Esophagus squamous epithelium (tissue), 5 donors: ENCODE measurements around the gene MICAL3. TPM values are rescaled to one million over a fixed set of nuclear protein-coding genes. Genes with fewer than 3 reads are reported as not detected.
"Not testable (repeated sequence)": the region's sequence is repeated elsewhere in the genome, so short reads cannot be mapped to it uniquely, and the experiment has no call there.

ENCODE experiments used
- DNase-seq: peaks from one replicate; lab custom pipeline; 2025; lab: John Stamatoyannopoulos, UW
- H3K27ac ChIP-seq, 4 donors: fragments of 200-600 bp; sonication (generic); one replicate each; pipeline ENCODE4 v1.5.1; 2016 to 2019; ENCODE audit warnings: mild to moderate bottlenecking in 1 of 4
- H3K27me3 ChIP-seq, 4 donors: fragments of 200-600 bp; sonication (generic); 1 replicate in 3 of 4; 2 replicates in 1 of 4; pipeline versions ENCODE4 v1.5.1 to v1.6.0; 2017 to 2021; ENCODE audit warnings: antibody characterized with exemption in 1 of 4
- H3K36me3 ChIP-seq, 3 donors: fragments of 200-600 bp; sonication (generic); one replicate each; pipeline ENCODE4 v1.5.1; 2016 to 2019
- H3K4me1 ChIP-seq, 3 donors: fragments of 200-600 bp; sonication (generic); one replicate each; pipeline ENCODE4 v1.5.1; 2017 to 2019
- H3K4me3 ChIP-seq, 4 donors: fragments of 200-600 bp; sonication (generic); 1 replicate in 3 of 4; 2 replicates in 1 of 4; pipeline ENCODE4 v1.5.1; 2016 to 2019; ENCODE audit warnings: mild to moderate bottlenecking in 2 of 4, moderate library complexity in 1 of 4
- H3K9me3 ChIP-seq, 3 donors: fragments of 200-600 bp; sonication (generic); one replicate each; pipeline ENCODE4 v1.5.1; 2016 to 2019
- CTCF ChIP-seq, 6 experiments: fragments of 450-650 bp in 4 of 6; fragments of 200-600 bp in 2 of 6; sonication (generic) in 2 of 6; IDR thresholded peaks; one replicate each; pipeline ENCODE4 v1.5.1; 2016 to 2019; ENCODE audit warnings: antibody characterized with exemption in 6 of 6, mild to moderate bottlenecking in 4 of 6, moderate library complexity in 4 of 6
- POLR2A ChIP-seq, 4 donors: fragments of 450-650 bp; IDR thresholded peaks; one replicate each; pipeline ENCODE4 v1.6.1; 2017; ENCODE audit warnings: antibody characterized with exemption in 4 of 4, mild to moderate bottlenecking in 4 of 4, moderate library complexity in 3 of 4
- WGBS, 2 donors: methylation state at CpG; one replicate each; pipeline ENCODE4 v1.1.5; 2018; 5-methylcytosine and 5-hydroxymethylcytosine counted together
- intact Hi-C: fragments of 100-400 bp; cut with DNase I; formaldehyde crosslinking; loops from one replicate; pipeline ENCODE4 v1.15.0; 2022
- total RNA-seq, 4 donors: library from RNA; depleted of rRNA; stranded (reverse); fragments of >200 nt; gene quantifications; one replicate each; pipeline ENCODE4 v1.1.0, GENCODE V29; 2016
- donor health status: DM: yes; HTN: yes; CAD: no.

Gene MICAL3
- total RNA-seq, 4 donors from 2014 or later = 11.2 to 30.9 (median 15.9) TPM

GRCh38 chr22:18067548-18068341 lies 43.4 kb upstream of the MICAL3 start:
- no peak for DNase-seq
- H3K27ac ChIP-seq = peak overlapping the region; percentile 60 to 85 (median 74)

GRCh38 chr22:18067121-18067520 lies 42.8 kb upstream of the MICAL3 start:
- H3K36me3 ChIP-seq = no peaks in the 10 kb centered on the region
- no peak for TF ChIP-seq POLR2A (IDR thresholded peaks at IDR 0.05)
- H3K4me3 ChIP-seq = no peak overlapping the region
- peaks cover 3 to 42% (median 6%) of the 10 kb centered on the region in 3 donors for H3K4me1 ChIP-seq
- H3K9me3 ChIP-seq = no peaks in the 10 kb centered on the region
- peaks cover 0 to 5% (median 0%) of the 10 kb centered on the region in 4 donors for H3K27me3 ChIP-seq
- 80 to 93% methylated on average over 3 of the region's 3 CpGs for WGBS, 2 donors
- H3K27ac ChIP-seq = peak overlapping the region in 3 of 4 donors; percentile 67 to 85 (median 81)
- no peak for DNase-seq
- intact Hi-C loops = no loop called here

More at GRCh38 chr22:18067548-18068341, 43.4 kb upstream of the MICAL3 start:
- Histone ChIP-seq H3K4me1 (peaks cover 3 to 37% (median 6%) of the 10 kb centered on the region in 3 donors), H3K4me3 (no peak overlapping the region), H3K27me3 (peaks cover 0 to 5% (median 0%) of the 10 kb centered on the region in 4 donors), H3K36me3 (no peaks in the 10 kb centered on the region), H3K9me3 (no peaks in the 10 kb centered on the region)
- 49 to 50% methylated on average over 11 to 13 of the region's 14 CpGs for WGBS, 2 donors
- TF ChIP-seq POLR2A (IDR thresholded peaks at IDR 0.05) = no peak
- intact Hi-C loops = no loop called here

- Histone ChIP-seq H3K4me1 (peaks cover 3 to 42% (median 6%) of the 10 kb centered on the region in 3 donors), H3K27ac (peak overlapping the region in 3 of 4 donors; percentile 67 to 85 (median 81)), H3K36me3 (no peaks in the 10 kb centered on the region), H3K4me3 (no peak overlapping the region), H3K9me3 (no peaks in the 10 kb centered on the region), H3K27me3 (peaks cover 0 to 5% (median 0%) of the 10 kb centered on the region in 4 donors)
- WGBS, 2 donors = 67 to 68% methylated on average over 10 to 11 of the region's 12 CpGs
- TF ChIP-seq POLR2A (IDR thresholded peaks at IDR 0.05) = no peak
- no peak for TF ChIP-seq CTCF (IDR thresholded peaks at IDR 0.05)
- intact Hi-C loops = no loop called here
- no peak for DNase-seq
Measured at GRCh38 chr22:18066181-18066859, 42.0 kb upstream of the MICAL3 start.

GRCh38 chr22:18065256-18065655 lies 40.9 kb upstream of the MICAL3 start:
- peaks cover 0 to 5% (median 0%) of the 10 kb centered on the region in 4 donors for H3K27me3 ChIP-seq
- H3K9me3 ChIP-seq = no peaks in the 10 kb centered on the region
- DNase-seq = no peak
- TF ChIP-seq CTCF (IDR thresholded peaks at IDR 0.05) = no peak
- 39 to 55% methylated on average over 8 of the region's 9 CpGs for WGBS, 2 donors
- peak overlapping the region in 1 of 4 donors; percentile 1 for H3K27ac ChIP-seq
- intact Hi-C loops = no loop called here
- H3K4me3 ChIP-seq = no peak overlapping the region
- H3K36me3 ChIP-seq = no peaks in the 10 kb centered on the region
- peaks cover 0 to 37% (median 3%) of the 10 kb centered on the region in 3 donors for H3K4me1 ChIP-seq

GRCh38 chr22:18064636-18065035 lies 40.3 kb upstream of the MICAL3 start:
- Histone ChIP-seq H3K27ac (no peak overlapping the region), H3K4me1 (peaks cover 0 to 35% (median 3%) of the 10 kb centered on the region in 3 donors)
- no peak for TF ChIP-seq CTCF (IDR thresholded peaks at IDR 0.05)
- no peak for TF ChIP-seq POLR2A (IDR thresholded peaks at IDR 0.05)

GRCh38 chr22:18063715-18064114 lies 39.4 kb upstream of the MICAL3 start:
- H3K27me3 ChIP-seq, H3K36me3 ChIP-seq, DNase-seq, H3K9me3 ChIP-seq, H3K4me3 ChIP-seq, intact Hi-C loops: not testable (repeated sequence)
- H3K4me1 ChIP-seq = peaks cover 0 to 33% (median 3%) of the 10 kb centered on the region in 3 donors
- 61 to 63% methylated on average over 6 of the region's 6 CpGs for WGBS, 2 donors
- peak overlapping the region in 1 of 4 donors; percentile 49 for H3K27ac ChIP-seq

More at GRCh38 chr22:18064636-18065035, 40.3 kb upstream of the MICAL3 start:
- Histone ChIP-seq H3K27me3 (peaks cover 0 to 5% (median 0%) of the 10 kb centered on the region in 4 donors), H3K4me3 (no peak overlapping the region), H3K9me3 (no peaks in the 10 kb centered on the region), H3K36me3 (no peaks in the 10 kb centered on the region)
- WGBS, 2 donors = 84 to 87% methylated on average over 7 of the region's 7 CpGs
- DNase-seq = no peak
- intact Hi-C loops = no loop called here
